IPS-15b (cell line): ENCODE measurements around the gene TBCD.
"Not testable (repeated sequence)": the region's sequence is repeated elsewhere in the genome, so short reads cannot be mapped to it uniquely, and the experiment has no call there.

Experiments
- H3K27me3 ChIP-seq: one replicate; pipeline ENCODE4 v1.6.1; 2013; ENCODE audit warnings: low read length; ENCODE audit not compliant: control insufficient read depth, insufficient read depth
- H3K36me3 ChIP-seq: one replicate; pipeline ENCODE4 v1.6.1; 2013; ENCODE audit warnings: low read length; ENCODE audit not compliant: control insufficient read depth, insufficient read depth
- H3K4me1 ChIP-seq: one replicate; pipeline ENCODE4 v1.6.1; 2013; ENCODE audit warnings: mild to moderate bottlenecking, low read length; ENCODE audit not compliant: control insufficient read depth, insufficient read depth
- H3K4me3 ChIP-seq: one replicate; pipeline ENCODE4 v1.5.1; 2013; ENCODE audit warnings: low read depth, low read length
- H3K9ac ChIP-seq: one replicate; pipeline ENCODE4 v1.6.1; 2013; ENCODE audit warnings: low read depth, mild to moderate bottlenecking, low read length
- H3K9me3 ChIP-seq: one replicate; pipeline ENCODE4 v1.6.1; 2013; ENCODE audit warnings: mild to moderate bottlenecking, low read length; ENCODE audit not compliant: control insufficient read depth, insufficient read depth

Gene TBCD

DNA sequence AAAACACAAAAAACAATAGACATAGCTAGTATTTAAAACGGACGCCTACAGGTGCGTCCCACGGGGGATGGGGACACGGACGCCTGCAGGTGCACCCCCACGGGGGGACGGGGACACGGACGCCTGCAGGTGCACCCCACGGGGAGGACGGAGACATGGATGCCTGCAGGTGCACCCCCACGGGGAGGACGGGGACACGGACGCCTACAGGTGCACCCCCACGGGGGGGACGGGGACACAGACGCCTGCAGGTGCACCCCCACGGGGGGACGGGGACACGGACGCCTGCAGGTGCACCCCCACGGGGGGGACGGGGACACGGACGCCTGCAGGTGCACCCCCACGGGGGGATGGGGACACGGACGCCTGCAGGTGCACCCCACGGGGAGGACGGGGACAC is 212.6 kb downstream of the TBCD start:
- H3K27me3 ChIP-seq, H3K9me3 ChIP-seq, H3K4me3 ChIP-seq, H3K4me1 ChIP-seq, H3K9ac ChIP-seq, H3K36me3 ChIP-seq: not testable (repeated sequence)

DNA sequence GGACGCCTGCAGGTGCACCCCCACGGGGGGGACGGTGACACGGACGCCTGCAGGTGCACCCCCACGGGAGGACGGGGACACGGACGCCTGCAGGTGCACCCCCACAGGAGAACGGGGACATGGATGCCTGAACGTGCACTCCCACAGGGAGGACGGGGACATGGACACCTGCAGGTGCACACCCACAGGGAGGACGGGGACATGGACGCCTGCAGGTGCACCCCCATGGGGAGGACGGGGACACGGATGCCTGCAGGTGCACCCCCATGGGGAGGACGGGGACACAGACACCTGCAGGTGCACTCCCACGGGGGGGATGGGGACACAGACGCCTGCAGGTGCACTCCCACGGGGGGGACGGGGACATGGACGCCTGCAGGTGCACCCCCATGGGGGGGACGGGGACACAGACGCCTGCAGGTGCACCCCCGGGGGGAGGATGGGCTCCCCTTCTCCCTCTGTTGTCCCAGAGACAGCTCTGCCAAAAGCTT is 213.0 kb downstream of the TBCD start:
- Histone ChIP-seq H3K36me3 (no peaks in the 10 kb centered on the region), H3K9ac (no peak overlapping the region), H3K4me1 (no peaks in the 10 kb centered on the region), H3K4me3 (no peak overlapping the region), H3K27me3 (no peaks in the 10 kb centered on the region), H3K9me3 (no peaks in the 10 kb centered on the region)

GRCh38 chr17:82965371-82965770 is 213.5 kb downstream of the TBCD start:
- Histone ChIP-seq H3K36me3 (no peaks in the 10 kb centered on the region), H3K27me3 (no peaks in the 10 kb centered on the region), H3K4me1 (no peaks in the 10 kb centered on the region), H3K9ac (no peak overlapping the region), H3K4me3 (no peak overlapping the region), H3K9me3 (no peaks in the 10 kb centered on the region)

GRCh38 chr17:82966415-82966814 is 214.6 kb downstream of the TBCD start:
- no peaks in the 10 kb centered on the region for H3K4me1 ChIP-seq
- H3K9ac ChIP-seq = no peak overlapping the region
- no peaks in the 10 kb centered on the region for H3K9me3 ChIP-seq
- H3K27me3 ChIP-seq = no peaks in the 10 kb centered on the region
- no peak overlapping the region for H3K4me3 ChIP-seq
- H3K36me3 ChIP-seq = no peaks in the 10 kb centered on the region

DNA sequence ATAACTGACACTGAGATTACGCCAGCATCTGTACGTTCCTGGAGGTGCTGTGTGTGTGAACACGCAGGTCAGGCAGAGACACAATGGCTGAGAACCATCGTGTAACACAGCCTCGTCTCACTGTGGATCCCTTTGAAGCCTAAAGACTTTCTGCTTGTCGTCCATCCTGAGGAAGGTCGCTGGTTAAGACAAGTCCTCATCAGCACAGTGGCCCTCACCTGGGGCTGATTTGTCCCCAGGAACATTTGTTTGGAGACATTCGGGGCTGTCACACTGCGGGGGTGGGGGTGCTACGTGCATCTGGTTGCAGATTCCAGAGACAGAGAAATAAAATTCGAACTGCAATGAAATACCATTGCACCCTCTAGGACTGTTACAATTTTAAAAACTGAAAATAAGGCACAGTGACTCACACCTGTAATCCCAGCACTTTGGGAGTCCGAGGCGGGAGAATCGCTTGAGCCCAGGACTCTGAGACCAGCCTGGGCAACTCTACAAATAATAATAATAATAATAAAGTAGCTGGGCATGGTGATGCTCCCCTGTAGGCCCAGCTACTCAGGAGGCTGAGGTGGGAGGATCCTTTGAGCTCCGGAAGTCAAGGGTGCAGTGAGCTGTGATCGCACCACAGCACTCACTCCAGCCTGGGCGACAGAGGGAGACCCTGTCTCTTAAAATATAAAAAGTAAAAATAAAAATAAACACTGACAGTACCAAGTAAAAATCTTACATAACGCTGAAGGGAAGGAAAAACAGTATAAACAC is 215.6 kb downstream of the TBCD start:
- Histone ChIP-seq H3K9ac (no peak overlapping the region), H3K36me3 (no peaks in the 10 kb centered on the region), H3K9me3 (no peaks in the 10 kb centered on the region), H3K27me3 (no peaks in the 10 kb centered on the region), H3K4me3 (no peak overlapping the region), H3K4me1 (no peaks in the 10 kb centered on the region)

DNA sequence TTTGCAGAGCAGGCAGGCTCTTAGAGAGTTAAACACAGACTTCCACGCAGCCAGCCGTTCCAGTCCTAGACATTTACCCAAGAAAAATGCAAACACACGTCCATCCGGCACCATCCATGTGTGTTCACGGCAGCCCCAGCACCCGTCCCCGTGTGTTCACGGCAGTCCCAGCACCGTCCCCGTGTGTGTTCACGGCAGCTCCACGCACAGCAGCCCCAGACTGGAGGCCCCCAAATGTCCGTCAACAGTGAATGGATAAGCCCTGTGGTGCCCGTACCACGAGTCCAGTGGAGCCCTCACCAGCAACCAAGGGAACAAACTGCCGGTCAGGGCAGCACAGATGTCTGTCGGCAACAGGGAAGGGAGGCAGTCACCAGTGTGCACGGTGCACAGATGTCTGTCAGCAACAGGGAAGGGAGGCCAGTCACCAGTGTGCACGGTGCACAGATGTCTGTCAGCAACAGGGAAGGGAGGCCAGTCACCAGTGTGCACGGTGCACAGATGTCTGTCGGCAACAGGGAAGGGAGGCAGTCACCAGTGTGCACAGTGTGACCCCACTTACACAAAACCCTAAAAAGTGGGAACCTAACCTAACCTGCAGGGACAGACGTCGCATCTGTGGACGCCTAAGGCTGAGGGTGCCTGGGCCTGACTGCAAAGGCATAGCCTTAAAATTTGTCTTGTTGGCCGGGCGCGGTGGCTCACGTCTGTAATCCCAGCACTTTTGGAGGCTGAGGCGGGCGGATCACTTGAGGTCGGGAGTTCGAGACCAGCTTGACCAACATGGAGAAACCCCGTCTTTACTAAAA is 216.4 kb downstream of the TBCD start:
- not testable (repeated sequence) for H3K27me3 ChIP-seq, H3K9me3 ChIP-seq, H3K9ac ChIP-seq, H3K36me3 ChIP-seq, H3K4me3 ChIP-seq, H3K4me1 ChIP-seq

GRCh38 chr17:82970067-82970466 is 218.2 kb downstream of the TBCD start:
- Histone ChIP-seq H3K27me3 (no peaks in the 10 kb centered on the region), H3K36me3 (peaks cover 2% of the 10 kb centered on the region), H3K9ac (no peak overlapping the region), H3K4me1 (no peaks in the 10 kb centered on the region), H3K4me3 (no peak overlapping the region), H3K9me3 (no peaks in the 10 kb centered on the region)

DNA sequence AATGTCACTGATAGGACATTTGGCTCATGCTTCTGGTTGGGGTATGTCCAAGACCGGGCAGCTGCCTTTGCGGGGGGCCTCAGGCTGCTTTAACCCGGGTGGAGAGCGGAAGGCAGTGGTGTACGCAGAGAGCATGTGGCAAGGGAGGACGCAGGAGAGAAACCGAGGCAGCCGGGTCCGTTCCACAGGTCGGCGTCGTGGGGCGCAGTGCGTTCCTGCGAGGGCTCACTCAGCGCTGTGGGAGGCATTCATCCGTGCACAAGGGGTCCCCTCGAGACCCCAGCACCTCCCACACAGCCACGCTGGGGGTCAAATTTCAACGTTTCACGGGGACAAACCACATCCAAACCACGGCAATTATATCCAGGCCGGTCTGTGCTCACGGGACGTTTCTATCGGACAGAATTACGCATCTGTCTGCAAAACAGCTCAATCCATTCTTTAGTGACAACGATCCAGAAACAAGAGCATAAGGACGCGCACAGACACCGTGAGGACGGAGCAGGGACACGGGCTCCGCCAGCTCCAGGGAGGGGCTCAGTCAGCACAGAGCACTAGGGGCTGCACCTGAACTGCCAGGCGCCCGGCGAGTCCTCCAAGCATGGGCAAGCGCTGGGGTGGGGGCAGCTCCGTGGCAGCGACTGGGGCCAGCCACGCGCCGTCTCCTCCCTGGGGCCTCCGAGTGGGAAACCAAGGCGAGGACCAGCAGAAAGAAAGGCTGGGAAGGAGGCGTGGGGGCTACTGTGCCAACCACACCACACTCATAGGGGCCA is 219.1 kb downstream of the TBCD start:
- Histone ChIP-seq H3K9me3 (no peaks in the 10 kb centered on the region), H3K27me3 (no peaks in the 10 kb centered on the region), H3K36me3 (peaks cover 2% of the 10 kb centered on the region), H3K9ac (no peak overlapping the region), H3K4me3 (no peak overlapping the region), H3K4me1 (no peaks in the 10 kb centered on the region)

- no peak overlapping the region for H3K4me3 ChIP-seq
- no peak overlapping the region for H3K9ac ChIP-seq
- no peaks in the 10 kb centered on the region for H3K27me3 ChIP-seq
- H3K4me1 ChIP-seq = no peaks in the 10 kb centered on the region
- H3K9me3 ChIP-seq = no peaks in the 10 kb centered on the region
- H3K36me3 ChIP-seq = peaks cover 2% of the 10 kb centered on the region
These were observed 221.0 kb downstream of the TBCD start for GRCh38 chr17:82972836-82973372.

DNA sequence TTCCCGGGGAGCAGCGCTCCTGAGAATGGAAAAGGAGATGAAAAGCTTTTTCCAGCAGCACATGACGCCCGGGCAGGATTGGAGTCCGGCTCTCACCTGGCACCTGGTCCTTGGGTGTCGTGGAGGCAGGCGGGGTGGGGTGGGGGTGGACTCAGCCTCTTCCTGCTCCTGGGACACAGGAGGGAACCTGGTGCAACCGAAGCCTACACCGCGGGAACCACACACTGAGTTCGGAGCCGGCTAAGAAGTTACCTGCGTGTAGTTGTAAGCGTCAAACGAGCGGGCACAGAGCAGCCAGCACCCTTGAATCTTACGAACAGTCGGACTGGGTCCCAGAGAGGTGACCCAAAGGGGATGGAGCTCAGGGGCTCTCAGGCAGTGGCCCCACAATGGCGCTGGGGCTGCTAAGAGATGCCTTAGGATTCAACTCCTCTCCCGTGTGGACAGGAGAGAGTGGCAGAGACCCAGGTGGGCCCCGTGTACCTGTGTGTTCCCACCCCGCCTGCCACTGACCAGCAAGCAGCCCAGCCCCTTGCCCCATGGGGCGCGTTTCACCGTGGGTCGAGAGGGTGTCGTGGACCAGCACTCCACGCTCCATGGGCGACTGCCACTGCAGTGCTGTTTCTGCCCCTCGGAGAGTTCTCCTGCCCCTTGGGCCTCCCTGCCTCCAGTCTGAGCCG is 221.7 kb downstream of the TBCD start:
- H3K9ac ChIP-seq = no peak overlapping the region
- H3K36me3 ChIP-seq = peaks cover 2% of the 10 kb centered on the region
- H3K4me3 ChIP-seq = no peak overlapping the region
- no peaks in the 10 kb centered on the region for H3K27me3 ChIP-seq
- no peaks in the 10 kb centered on the region for H3K9me3 ChIP-seq
- H3K4me1 ChIP-seq = no peaks in the 10 kb centered on the region
